ENCODE measurements around the gene PGAP2. TPM values are rescaled to one million over a fixed set of nuclear protein-coding genes. Genes with fewer than 3 reads are reported as not detected.
A peak's percentile ranks its signal among the peaks of the same experiment; 100 is the strongest.

Gene PGAP2
- total RNA-seq, 1 experiment from 2014 or later = 72.2 TPM

- BruUV-seq (replicated peaks) = no TSS peak
- ATAC-seq (no peak), DNase-seq (ENCODE audit: low read depth, low spot score) (no peak)
- H3K4me3 ChIP-seq (ENCODE audit: low read depth in 2 of 2, low read length in 2 of 2) = no peak overlapping the region
- POLR2A ChIA-PET = no interaction called here
- H3K27me3 ChIP-seq (ENCODE audit: control insufficient read depth, insufficient read depth, low read length) = no peaks in the 10 kb centered on the region; the same call in 1 of the 2 replicates
- no peaks in the 10 kb centered on the region for H3K9me3 ChIP-seq (ENCODE audit: control insufficient read depth, insufficient read depth, low read depth, low read length)
- no peak overlapping the region for H3K27ac ChIP-seq (ENCODE audit: low read length)
- TF ChIP-seq POLR2AphosphoS5 (IDR thresholded peaks at IDR 0.05; ENCODE audit: low read depth, low read length) = no peak
- TF ChIP-seq TCF7L2 (IDR thresholded peaks at IDR 0.05; ENCODE audit: low read depth, low read length) = no peak
- TF ChIP-seq SIN3A (IDR thresholded peaks at IDR 0.05; ENCODE audit: borderline replicate concordance, insufficient read depth, low read depth, low read length) = no peak
- TF ChIP-seq, protein P1, sequence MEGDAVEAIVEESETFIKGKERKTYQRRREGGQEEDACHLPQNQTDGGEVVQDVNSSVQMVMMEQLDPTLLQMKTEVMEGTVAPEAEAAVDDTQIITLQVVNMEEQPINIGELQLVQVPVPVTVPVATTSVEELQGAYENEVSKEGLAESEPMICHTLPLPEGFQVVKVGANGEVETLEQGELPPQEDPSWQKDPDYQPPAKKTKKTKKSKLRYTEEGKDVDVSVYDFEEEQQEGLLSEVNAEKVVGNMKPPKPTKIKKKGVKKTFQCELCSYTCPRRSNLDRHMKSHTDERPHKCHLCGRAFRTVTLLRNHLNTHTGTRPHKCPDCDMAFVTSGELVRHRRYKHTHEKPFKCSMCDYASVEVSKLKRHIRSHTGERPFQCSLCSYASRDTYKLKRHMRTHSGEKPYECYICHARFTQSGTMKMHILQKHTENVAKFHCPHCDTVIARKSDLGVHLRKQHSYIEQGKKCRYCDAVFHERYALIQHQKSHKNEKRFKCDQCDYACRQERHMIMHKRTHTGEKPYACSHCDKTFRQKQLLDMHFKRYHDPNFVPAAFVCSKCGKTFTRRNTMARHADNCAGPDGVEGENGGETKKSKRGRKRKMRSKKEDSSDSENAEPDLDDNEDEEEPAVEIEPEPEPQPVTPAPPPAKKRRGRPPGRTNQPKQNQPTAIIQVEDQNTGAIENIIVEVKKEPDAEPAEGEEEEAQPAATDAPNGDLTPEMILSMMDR (IDR thresholded peaks at IDR 0.05) = no peak
- no peak for TF ChIP-seq REST (IDR thresholded peaks at IDR 0.05; ENCODE audit: insufficient read depth in 1 of 2, low read depth in 2 of 2, low read length in 1 of 2)
- H3K36me3 ChIP-seq (ENCODE audit: control insufficient read depth, insufficient read depth, low read length) = no peaks in the 10 kb centered on the region
- intact Hi-C loops (cut with micrococcal nuclease; ENCODE audit: unreplicated experiment) (no loop called here), in situ Hi-C loops (cut with HindIII; ENCODE audit: low pct_unique_long_range_greater_than_20kb, low sequenced_read_pairs) (no loop called here)
- peaks cover 4% of the 10 kb centered on the region for H3K4me1 ChIP-seq (ENCODE audit: control insufficient read depth, insufficient read depth, low read length)
- CTCF ChIA-PET = no interaction called here
These were observed 37.3 kb downstream of the PGAP2 start for GRCh38 chr11:3845670-3846069.

DNA sequence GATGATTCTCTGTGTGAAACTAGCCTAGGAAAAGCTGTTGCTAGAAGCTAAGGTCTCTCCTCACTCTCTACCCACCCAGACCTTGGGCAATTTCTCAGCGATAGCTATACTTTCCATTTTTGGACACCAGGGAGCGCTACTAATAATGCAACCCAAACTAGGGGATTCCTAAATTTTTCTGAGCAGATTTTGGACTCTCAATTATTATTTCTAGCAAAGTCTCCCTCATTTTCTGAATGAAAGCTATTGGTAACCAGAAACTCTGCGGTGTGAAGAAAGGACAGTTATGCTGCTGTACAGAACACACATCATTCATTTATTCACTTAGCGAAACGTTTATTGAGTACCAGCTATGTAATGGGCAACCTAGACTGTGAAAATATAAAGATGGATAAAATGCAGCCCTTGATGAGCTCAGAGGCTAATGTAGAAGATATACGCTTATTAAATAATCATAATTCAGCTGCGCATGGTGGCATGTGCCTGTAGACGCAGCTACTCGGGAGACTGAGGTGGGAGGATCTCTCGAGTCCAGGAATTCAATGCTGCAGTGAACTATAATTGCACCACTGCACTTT is 41.0 kb downstream of the PGAP2 start:
- ChIA-PET CTCF (interaction anchor here (0.6 to 7.0 kb wide), 22 partner anchors 8 to 441 kb away, joined by 3 to 139 read pairs (median 4); partner anchors contain the start of genes RHOG and RRM1), POLR2A (interaction anchor here (0.5 to 1.8 kb wide), 5 partner anchors 40 to 470 kb away, joined by 3 to 7 read pairs (median 4); partner anchors contain the start of gene ZNF195)
- no peak for TF ChIP-seq SIN3A (IDR thresholded peaks at IDR 0.05; ENCODE audit: borderline replicate concordance, insufficient read depth, low read depth, low read length)
- TF ChIP-seq, protein P1 (IDR thresholded peaks at IDR 0.05) = peak; percentile 92
- no peak overlapping the region for H3K4me3 ChIP-seq (ENCODE audit: low read depth in 2 of 2, low read length in 2 of 2)
- ATAC-seq = peak; percentile 84
- in situ Hi-C loops (cut with HindIII; ENCODE audit: low pct_unique_long_range_greater_than_20kb, low sequenced_read_pairs) = no loop called here
- no TSS peak for BruUV-seq (replicated peaks)
- no peak overlapping the region for H3K27ac ChIP-seq (ENCODE audit: low read length)
- H3K4me1 ChIP-seq (ENCODE audit: control insufficient read depth, insufficient read depth, low read length) = peaks cover 3% of the 10 kb centered on the region
- no peaks in the 10 kb centered on the region for H3K36me3 ChIP-seq (ENCODE audit: control insufficient read depth, insufficient read depth, low read length)
- no peak for DNase-seq (ENCODE audit: low read depth, low spot score)
- H3K9me3 ChIP-seq (ENCODE audit: control insufficient read depth, insufficient read depth, low read depth, low read length) = no peaks in the 10 kb centered on the region
- intact Hi-C loops (cut with micrococcal nuclease; ENCODE audit: unreplicated experiment) = loop anchor here (1.0 kb wide), 1 partner anchor 223 kb away; no protein-coding TSS in a partner anchor
- no peaks in the 10 kb centered on the region; the same call in 1 of the 2 replicates for H3K27me3 ChIP-seq (ENCODE audit: control insufficient read depth, insufficient read depth, low read length)

Measured in Panc1 (cell line).